ENCODE measurements around the gene RBPJ. TPM values are rescaled to one million over a fixed set of nuclear protein-coding genes. Genes with fewer than 3 reads are reported as not detected.

Gene RBPJ
- polyA plus RNA-seq, 1 donor from 2014 or later = 89.8 TPM

- TF ChIP-seq CTCF (IDR thresholded peaks at IDR 0.05; ENCODE audit: poor library complexity, severe bottlenecking) (no peak), MXI1 (conservative IDR thresholded peaks at IDR 0.05; ENCODE audit: poor library complexity, severe bottlenecking) (no peak), TAF1 (IDR thresholded peaks at IDR 0.05; ENCODE audit: low read depth) (no peak), EZH2 (IDR thresholded peaks at IDR 0.05; ENCODE audit: borderline replicate concordance, insufficient read depth, low read length, poor library complexity, severe bottlenecking) (no peak), POLR2AphosphoS5 (IDR thresholded peaks at IDR 0.05) (no peak), SMC3 (conservative IDR thresholded peaks at IDR 0.05; ENCODE audit: poor library complexity) (no peak), RAD21 (conservative IDR thresholded peaks at IDR 0.05) (no peak), EP300 (conservative IDR thresholded peaks at IDR 0.05; ENCODE audit: poor library complexity, severe bottlenecking) (no peak), REST (IDR thresholded peaks at IDR 0.05; ENCODE audit: borderline replicate concordance) (no peak)
- Histone ChIP-seq H3K9ac (ENCODE audit: low read length) (no peak overlapping the region), H3K36me3 (ENCODE audit: insufficient read depth, low read length) (no peaks in the 10 kb centered on the region), H3K4me3 (ENCODE audit: low read length) (no peak overlapping the region), H3F3A (ENCODE audit: insufficient read depth, low read length, poor library complexity, severe bottlenecking) (no peaks in the 10 kb centered on the region), H3K27me3 (ENCODE audit: insufficient read depth, low read depth, low read length) (no peaks in the 10 kb centered on the region), H3K9me2 (ENCODE audit: insufficient read depth, low read length) (no peaks in the 10 kb centered on the region), H3K79me2 (replicated peaks; ENCODE audit: insufficient read depth, low read length) (no peaks in the 10 kb centered on the region), H4K20me1 (ENCODE audit: insufficient read depth) (no peaks in the 10 kb centered on the region), H3K9me3 (ENCODE audit: low read length) (no peaks in the 10 kb centered on the region), H3K4me2 (ENCODE audit: low read length) (no peak overlapping the region), H2AFZ (ENCODE audit: low read depth, low read length) (no peak overlapping the region), H3K27ac (ENCODE audit: low read length) (no peak overlapping the region)
Measured at GRCh38 chr4:26303008-26303407, 17.8 kb upstream of the RBPJ start.

GRCh38 chr4:26307037-26307800, 13.6 kb upstream of the RBPJ start:
- peak; percentile 10 for TF ChIP-seq POLR2AphosphoS5 (IDR thresholded peaks at IDR 0.05)
- TF ChIP-seq CTCF (IDR thresholded peaks at IDR 0.05; ENCODE audit: poor library complexity, severe bottlenecking) = no peak
- peak; percentile 60 for TF ChIP-seq EP300 (conservative IDR thresholded peaks at IDR 0.05; ENCODE audit: poor library complexity, severe bottlenecking)
- no peaks in the 10 kb centered on the region for H3K27me3 ChIP-seq (ENCODE audit: insufficient read depth, low read depth, low read length)
- no peak overlapping the region for H3K4me2 ChIP-seq (ENCODE audit: low read length)

More at GRCh38 chr4:26307037-26307800, 13.6 kb upstream of the RBPJ start:
- no peaks in the 10 kb centered on the region for H3K9me3 ChIP-seq (ENCODE audit: low read length)
- H3K9ac ChIP-seq (ENCODE audit: low read length) = no peak overlapping the region
- no peaks in the 10 kb centered on the region for H3K79me2 ChIP-seq (replicated peaks; ENCODE audit: insufficient read depth, low read length)
- H2AFZ ChIP-seq (ENCODE audit: low read depth, low read length) = no peak overlapping the region
- H4K20me1 ChIP-seq (ENCODE audit: insufficient read depth) = no peaks in the 10 kb centered on the region
- no peak overlapping the region for H3K27ac ChIP-seq (ENCODE audit: low read length)
- H3K4me3 ChIP-seq (ENCODE audit: low read length) = no peak overlapping the region
- no peaks in the 10 kb centered on the region for H3K36me3 ChIP-seq (ENCODE audit: insufficient read depth, low read length)
- no peaks in the 10 kb centered on the region for H3K9me2 ChIP-seq (ENCODE audit: insufficient read depth, low read length)
- H3F3A ChIP-seq (ENCODE audit: insufficient read depth, low read length, poor library complexity, severe bottlenecking) = no peaks in the 10 kb centered on the region

Measured in neural cell (in vitro differentiated cells).